Measurements from ENCODE around the gene EFL1.

Gene EFL1

DNA sequence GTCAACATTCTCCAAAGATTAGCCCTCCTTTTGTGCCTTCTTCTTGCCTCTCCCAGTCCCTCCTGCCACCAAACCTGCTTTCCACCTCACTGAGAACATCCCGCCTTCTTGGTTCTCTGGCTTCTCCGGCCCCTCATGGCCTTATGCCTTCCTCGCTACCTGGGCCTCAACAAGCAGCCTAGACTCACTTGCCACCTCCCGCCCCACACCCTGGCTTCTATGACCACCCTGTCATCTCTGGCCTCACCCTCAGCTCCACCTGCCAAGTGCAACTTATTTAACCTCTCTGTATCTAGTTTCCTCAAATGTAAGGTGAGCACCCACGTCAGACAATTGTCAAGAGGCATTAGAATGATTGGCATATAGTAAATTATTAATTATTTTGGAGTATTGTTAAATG is 147.9 kb downstream of the EFL1 start:
- no peak for DNase-seq

DNA sequence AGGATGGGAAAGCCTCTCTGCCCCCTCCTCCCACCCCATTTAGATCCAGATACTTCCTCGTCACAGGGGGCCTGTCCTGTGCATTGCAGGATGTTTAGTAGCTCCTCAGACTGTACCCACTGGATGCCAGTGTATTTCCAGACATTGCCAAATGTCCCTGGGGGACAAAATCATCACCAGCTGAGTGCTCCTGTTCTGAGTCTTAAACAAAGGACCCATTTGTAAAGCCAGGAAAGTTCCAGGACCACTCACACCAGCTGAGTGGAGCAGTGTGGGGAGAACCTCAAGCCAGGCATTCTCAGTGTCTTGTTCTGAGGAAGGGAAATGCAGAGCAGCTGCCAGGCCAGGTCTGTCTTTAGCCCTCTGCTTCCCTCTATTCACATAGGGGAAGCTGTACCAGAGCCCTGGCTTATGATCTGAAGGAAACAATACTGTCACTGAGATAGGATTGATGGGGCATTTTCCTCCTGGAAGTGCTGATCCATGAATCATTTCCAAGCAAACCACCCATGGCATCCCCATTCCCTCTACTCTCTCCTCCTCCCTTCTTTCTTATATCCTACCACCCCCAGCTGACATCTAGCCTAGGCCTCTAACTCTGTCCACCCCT is 149.3 kb downstream of the EFL1 start:
- no peak for DNase-seq

- DNase-seq: no peak
These were observed 150.6 kb downstream of the EFL1 start for GRCh38 chr15:82111918-82112317.

DNA sequence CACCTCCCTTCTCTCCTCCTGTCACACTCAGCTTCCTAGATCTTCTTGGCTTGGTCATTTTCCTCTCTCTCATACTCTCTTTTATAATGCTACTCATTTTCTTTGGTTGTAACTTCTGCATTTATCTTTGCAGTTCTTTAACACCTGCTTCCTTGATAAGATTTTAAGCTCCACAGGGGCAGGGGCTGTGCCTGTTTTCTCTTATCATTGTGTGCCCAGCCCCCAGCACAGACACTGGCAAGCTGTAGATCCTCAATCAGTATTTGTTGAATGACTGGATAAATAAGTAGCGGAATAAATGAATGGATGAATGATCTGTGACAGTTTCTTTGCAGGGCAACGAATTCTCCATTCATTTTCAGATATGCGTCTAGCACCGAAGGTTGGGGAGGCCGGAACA is 152.4 kb downstream of the EFL1 start:
- DNase-seq: no peak

GRCh38 chr15:82108489-82109078 is 153.9 kb downstream of the EFL1 start:
- DNase-seq: peak; percentile 44

DNA sequence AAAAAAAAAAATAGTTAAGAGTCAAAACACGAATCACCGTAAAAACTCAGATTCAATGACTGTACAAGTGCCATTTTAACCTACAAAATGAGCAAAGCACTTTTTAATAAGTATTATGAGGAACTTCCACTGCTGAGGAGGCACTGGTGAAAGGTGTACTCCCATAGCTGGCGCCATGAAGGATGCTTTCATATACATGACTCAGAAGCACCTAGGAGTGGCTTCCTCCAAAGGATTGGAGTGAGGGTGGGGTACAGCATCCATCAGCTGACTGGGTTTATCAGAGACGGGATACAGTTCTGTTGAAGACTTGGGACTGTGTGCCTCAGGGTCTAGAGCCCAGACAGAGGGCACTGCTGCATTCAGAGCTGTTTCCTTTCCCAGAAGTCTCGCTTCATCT is 155.9 kb downstream of the EFL1 start:
- no peak for DNase-seq

GRCh38 chr15:82105451-82106215 is 156.9 kb downstream of the EFL1 start:
- DNase-seq: no peak

- DNase-seq: no peak
These were observed 159.1 kb downstream of the EFL1 start for GRCh38 chr15:82103468-82103867.

GRCh38 chr15:82100111-82100929 is 162.2 kb downstream of the EFL1 start:
- no peak for DNase-seq

GRCh38 chr15:82098674-82099073 is 163.9 kb downstream of the EFL1 start:
- no peak for DNase-seq

GRCh38 chr15:82095803-82096202 is 166.7 kb downstream of the EFL1 start:
- DNase-seq: no peak

- DNase-seq: no peak
These were observed 168.7 kb downstream of the EFL1 start for GRCh38 chr15:82093774-82094211.

DNA sequence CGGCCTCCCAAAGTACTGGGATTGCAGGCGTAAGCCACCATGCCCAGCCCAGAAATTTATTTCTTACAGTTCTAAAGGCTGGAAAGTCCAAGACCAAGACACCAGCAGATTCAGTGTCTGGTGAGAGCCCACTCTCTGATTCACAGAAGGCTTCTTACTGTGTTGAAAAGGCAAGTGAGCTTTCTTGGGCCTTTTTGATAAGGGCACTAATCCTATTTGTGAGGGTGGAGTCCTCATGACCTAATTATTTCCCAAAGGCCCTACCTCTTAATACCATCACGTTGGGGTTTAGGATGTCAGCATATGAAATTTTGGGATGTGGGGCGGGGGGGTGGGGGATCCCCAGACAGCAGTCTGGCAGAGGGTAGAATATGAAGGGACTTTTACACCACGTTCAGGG is 169.2 kb downstream of the EFL1 start:
- no peak for DNase-seq

- DNase-seq: no peak
These were observed 170.8 kb downstream of the EFL1 start for GRCh38 chr15:82091636-82092140.

DNA sequence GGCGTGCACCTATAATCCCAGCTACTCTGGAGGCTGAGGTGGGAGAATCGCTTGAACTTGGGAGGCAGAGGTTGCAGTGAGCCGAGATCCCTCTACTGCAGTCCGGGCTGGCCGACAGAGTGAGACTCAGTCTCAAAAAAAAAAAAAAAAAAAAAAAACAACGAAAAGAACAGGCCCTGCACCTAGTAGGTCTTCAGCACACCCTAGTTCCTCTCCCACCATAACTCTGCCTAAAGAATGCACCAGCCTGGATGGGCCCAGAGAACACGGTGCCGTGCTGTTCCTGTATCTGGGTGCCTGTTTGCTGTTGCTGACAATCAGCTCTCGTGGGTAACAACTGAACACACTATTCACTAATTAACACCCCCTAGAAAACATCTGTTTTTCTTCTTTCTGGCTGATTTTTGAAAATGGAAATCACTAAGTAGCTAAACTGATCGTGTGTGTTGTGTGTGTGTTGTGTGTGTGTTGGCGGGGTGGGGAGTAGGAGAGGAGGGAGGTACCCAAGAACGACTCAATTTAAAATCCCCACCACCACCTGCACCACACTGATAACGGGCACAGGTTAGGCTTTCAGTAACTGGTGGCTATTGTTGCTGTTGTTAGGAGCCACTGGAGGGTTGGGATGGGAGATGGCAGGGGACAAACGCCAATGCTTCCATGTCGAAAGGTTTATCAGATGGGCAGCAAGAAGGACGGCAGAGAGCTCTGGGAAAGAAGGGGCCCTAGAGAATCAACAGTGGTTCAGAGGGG is 176.1 kb downstream of the EFL1 start:
- no peak for DNase-seq

DNA sequence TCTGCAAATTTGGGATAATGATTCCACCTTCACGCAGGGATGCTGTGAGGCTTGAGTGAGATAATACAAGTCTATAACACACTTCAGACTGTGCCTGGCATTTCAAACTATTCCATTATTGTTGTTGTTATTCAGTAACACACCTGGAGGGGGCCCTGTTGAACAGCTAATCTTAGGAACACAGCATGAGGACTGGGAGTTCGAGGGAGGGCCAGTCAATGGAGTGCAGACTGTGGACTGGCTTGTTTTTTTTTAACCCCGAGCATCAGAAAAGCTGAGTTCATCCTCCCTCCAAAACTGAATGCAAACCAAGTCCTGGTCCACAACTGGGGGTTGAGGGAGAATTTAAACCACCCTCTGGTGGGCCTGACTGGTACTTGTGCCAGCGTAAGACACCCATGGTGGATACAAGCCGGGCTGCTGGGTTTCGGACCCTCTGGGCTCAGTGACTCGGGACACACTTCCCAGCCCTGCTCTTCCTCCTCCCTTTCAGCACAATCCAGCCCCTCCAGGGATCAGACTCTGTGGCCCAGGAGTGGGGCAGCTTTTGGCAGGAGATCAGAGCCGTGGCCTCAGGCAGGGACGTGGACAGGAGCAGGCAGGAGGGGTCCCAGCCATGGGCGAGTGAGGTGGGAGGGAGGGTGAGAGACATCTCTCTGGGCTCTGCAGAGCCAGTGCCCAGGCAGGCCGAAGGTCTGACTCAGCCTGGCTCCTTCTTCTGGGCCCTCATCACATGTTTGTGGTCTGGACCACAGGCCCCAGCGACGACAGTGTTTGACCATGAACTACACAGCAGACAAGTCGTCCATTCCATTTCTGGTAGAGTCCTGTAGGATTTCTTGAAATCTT is 180.4 kb downstream of the EFL1 start:
- DNase-seq: no peak

- no peak for DNase-seq
These were observed 181.8 kb downstream of the EFL1 start for GRCh38 chr15:82080774-82081173.

All from inflammatory macrophage (primary cell).